Measurements from ENCODE around the gene SULT1A2. TPM values are rescaled to one million over a fixed set of nuclear protein-coding genes. Genes with fewer than 3 reads are reported as not detected.

SULT1A2 gene
- total RNA-seq, 2 donors from 2014 or later = not detected

DNA sequence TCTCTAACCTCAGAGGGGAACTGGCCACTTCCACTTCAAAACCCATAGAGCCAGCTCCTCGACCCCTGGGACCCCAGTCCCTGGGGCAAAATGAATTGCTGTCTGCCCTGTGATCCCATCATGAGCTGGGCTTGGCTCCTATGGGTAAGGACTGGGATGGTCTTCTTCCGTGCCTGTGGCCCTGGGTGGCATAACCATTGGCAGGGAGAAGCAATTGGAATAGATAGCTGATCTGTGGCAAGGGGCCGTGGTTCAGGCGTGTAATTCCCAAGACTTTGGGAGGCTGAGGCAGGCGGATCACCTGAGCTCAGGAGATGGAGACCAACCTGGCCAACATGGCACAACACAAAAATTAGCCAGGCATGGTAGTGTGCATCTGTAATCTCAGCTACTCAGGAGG is 4.3 kb downstream of the SULT1A2 start:
- ATAC-seq (ENCODE audit: insufficient number of reproducible peaks, low FRiP score, low read depth) (no peak), DNase-seq (ENCODE audit: low spot score) (no peak)
- peaks cover 27% of the 10 kb centered on the region for H3K36me3 ChIP-seq
- H3K27me3 ChIP-seq (replicated peaks; ENCODE audit: insufficient read depth) = no peaks in the 10 kb centered on the region
- TF ChIP-seq, protein P1, sequence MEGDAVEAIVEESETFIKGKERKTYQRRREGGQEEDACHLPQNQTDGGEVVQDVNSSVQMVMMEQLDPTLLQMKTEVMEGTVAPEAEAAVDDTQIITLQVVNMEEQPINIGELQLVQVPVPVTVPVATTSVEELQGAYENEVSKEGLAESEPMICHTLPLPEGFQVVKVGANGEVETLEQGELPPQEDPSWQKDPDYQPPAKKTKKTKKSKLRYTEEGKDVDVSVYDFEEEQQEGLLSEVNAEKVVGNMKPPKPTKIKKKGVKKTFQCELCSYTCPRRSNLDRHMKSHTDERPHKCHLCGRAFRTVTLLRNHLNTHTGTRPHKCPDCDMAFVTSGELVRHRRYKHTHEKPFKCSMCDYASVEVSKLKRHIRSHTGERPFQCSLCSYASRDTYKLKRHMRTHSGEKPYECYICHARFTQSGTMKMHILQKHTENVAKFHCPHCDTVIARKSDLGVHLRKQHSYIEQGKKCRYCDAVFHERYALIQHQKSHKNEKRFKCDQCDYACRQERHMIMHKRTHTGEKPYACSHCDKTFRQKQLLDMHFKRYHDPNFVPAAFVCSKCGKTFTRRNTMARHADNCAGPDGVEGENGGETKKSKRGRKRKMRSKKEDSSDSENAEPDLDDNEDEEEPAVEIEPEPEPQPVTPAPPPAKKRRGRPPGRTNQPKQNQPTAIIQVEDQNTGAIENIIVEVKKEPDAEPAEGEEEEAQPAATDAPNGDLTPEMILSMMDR (IDR thresholded peaks at IDR 0.05) = no peak
- no peak overlapping the region for H3K27ac ChIP-seq
- no peak overlapping the region for H3K4me3 ChIP-seq
- no peaks in the 10 kb centered on the region for H3K9me3 ChIP-seq
- no peaks in the 10 kb centered on the region for H3K4me1 ChIP-seq (ENCODE audit: control insufficient read depth in 1 of 2, low read depth in 2 of 2)

DNA sequence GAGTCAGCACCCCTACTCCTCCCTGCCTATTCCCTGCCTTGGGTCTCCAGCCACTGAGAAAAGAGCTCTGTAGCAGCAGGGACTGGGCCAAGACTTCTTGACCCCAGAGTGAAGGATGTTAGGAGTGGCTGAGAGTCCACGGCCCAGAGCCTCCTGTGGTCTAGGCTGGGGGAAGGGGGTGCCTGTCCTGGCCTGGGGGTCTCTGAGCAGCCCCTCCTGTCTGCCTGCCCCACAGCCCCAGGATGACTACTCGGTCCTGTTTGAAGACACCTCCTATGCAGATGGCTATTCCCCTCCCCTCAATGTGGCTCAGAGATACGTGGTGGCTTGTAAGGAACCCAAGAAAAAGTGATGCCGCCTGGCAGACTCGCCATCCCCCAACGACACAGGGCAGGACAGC is 5.5 kb downstream of the SULT1A2 start:
- peaks cover 27% of the 10 kb centered on the region for H3K36me3 ChIP-seq
- no peak overlapping the region for H3K27ac ChIP-seq
- TF ChIP-seq, protein P1 (IDR thresholded peaks at IDR 0.05) = no peak
- no peak for DNase-seq (ENCODE audit: low spot score)
- no peaks in the 10 kb centered on the region for H3K27me3 ChIP-seq (replicated peaks; ENCODE audit: insufficient read depth)
- no peak for ATAC-seq (ENCODE audit: insufficient number of reproducible peaks, low FRiP score, low read depth)
- no peaks in the 10 kb centered on the region for H3K9me3 ChIP-seq
- no peaks in the 10 kb centered on the region for H3K4me1 ChIP-seq (ENCODE audit: control insufficient read depth in 1 of 2, low read depth in 2 of 2)
- H3K4me3 ChIP-seq = no peak overlapping the region

DNA sequence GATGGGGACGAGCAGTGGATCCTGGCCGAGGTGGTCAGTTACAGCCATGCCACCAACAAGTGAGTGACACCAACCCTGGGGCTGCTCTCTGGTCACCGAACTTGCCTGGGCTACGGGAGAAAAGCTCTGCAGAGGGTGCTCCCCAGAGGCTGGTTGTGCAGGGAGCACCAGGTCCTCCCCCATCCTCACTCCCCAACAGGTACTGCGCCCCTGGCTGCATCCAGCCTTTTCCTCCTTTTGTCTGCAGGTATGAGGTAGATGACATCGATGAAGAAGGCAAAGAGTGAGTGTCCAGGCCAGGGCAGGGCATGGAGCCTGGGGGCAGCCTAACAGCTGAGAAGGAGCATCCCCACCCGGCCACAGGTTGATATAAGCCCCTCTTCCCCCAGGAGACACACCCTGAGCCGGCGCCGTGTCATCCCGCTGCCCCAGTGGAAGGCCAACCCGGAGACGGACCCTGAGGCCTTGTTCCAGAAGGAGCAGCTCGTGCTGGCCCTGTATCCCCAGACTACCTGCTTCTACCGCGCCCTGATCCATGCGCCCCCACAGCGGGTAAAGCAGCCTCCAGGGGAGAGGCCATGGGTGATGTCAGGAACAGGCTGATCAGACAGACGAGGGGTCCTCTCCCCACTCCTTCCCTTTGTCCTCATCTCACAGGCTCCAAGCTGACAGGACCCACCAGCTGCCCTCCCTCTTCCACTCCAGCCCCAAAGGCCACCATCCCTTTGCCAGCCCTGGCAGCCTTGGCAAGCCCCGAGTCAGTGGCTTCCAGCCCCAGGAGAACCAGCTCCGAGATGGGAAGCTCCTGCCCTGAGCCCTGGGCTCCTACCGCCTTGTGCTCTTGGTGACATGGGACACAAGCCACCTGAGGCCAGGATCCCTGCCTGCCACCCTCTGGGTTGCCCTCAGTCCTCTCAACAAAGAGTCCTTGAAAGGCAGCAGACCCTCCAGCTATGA is 6.2 kb downstream of the SULT1A2 start:
- TF ChIP-seq, protein P1 (IDR thresholded peaks at IDR 0.05) = no peak
- H3K4me1 ChIP-seq (ENCODE audit: control insufficient read depth in 1 of 2, low read depth in 2 of 2) = no peaks in the 10 kb centered on the region
- H3K27me3 ChIP-seq (replicated peaks; ENCODE audit: insufficient read depth) = no peaks in the 10 kb centered on the region
- no peak overlapping the region for H3K4me3 ChIP-seq
- no peaks in the 10 kb centered on the region for H3K9me3 ChIP-seq
- no peak for DNase-seq (ENCODE audit: low spot score)
- peaks cover 31% of the 10 kb centered on the region for H3K36me3 ChIP-seq
- no peak for ATAC-seq (ENCODE audit: insufficient number of reproducible peaks, low FRiP score, low read depth)
- no peak overlapping the region for H3K27ac ChIP-seq

DNA sequence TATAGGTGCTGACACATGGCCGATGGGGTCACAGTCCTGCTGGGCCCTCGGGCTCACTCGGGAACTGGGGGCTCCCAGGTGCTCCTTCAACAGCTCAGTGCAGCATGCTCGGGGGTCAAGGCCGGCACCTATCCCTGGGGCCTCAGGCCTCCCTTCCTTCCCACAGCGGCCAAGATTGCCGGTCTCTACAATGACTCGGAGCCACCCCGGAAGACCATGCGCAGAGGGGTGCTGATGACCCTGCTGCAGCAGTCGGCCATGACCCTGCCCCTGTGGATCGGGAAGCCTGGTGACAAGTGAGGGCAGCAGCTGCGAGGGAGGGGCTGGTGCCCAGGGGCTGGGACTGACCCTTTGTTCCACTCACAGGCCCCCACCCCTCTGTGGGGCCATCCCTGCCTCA is 6.9 kb downstream of the SULT1A2 start:
- no peaks in the 10 kb centered on the region for H3K9me3 ChIP-seq
- no peak overlapping the region for H3K27ac ChIP-seq
- H3K27me3 ChIP-seq (replicated peaks; ENCODE audit: insufficient read depth) = no peaks in the 10 kb centered on the region
- H3K4me3 ChIP-seq = no peak overlapping the region
- no peak for DNase-seq (ENCODE audit: low spot score)
- no peaks in the 10 kb centered on the region for H3K4me1 ChIP-seq (ENCODE audit: control insufficient read depth in 1 of 2, low read depth in 2 of 2)
- no peak for ATAC-seq (ENCODE audit: insufficient number of reproducible peaks, low FRiP score, low read depth)
- H3K36me3 ChIP-seq = peaks cover 35% of the 10 kb centered on the region
- TF ChIP-seq, protein P1 (IDR thresholded peaks at IDR 0.05) = no peak

DNA sequence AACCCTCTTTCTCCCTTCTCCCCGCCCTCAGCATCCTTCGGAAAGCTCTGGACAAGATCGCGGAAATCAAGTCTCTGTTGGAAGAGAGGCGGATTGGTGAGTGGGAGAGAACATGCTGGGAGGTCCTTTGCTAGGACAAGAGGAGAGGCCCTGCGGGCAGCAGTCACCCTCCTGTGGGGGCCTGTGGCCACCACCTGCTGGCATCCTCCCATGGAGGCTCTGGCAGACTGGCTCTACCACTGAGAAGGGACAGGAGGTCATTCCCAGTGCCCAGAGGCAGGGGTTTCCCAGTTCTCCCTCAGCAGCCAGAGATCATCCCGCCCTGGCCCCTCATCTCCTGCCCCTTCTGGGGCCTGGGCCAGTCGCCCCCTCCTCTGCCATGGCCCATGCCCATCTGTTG is 7.8 kb downstream of the SULT1A2 start:
- peaks cover 35% of the 10 kb centered on the region for H3K36me3 ChIP-seq
- H3K9me3 ChIP-seq = no peaks in the 10 kb centered on the region
- no peak overlapping the region for H3K4me3 ChIP-seq
- ATAC-seq (ENCODE audit: insufficient number of reproducible peaks, low FRiP score, low read depth) (no peak), DNase-seq (ENCODE audit: low spot score) (no peak)
- no peak overlapping the region for H3K27ac ChIP-seq
- no peaks in the 10 kb centered on the region for H3K4me1 ChIP-seq (ENCODE audit: control insufficient read depth in 1 of 2, low read depth in 2 of 2)
- no peaks in the 10 kb centered on the region for H3K27me3 ChIP-seq (replicated peaks; ENCODE audit: insufficient read depth)
- TF ChIP-seq, protein P1 (IDR thresholded peaks at IDR 0.05) = no peak

All from thoracic aorta (tissue), 2 donors.